ENCODE results near the gene MLNR.
A peak's percentile ranks its signal among the peaks of the same experiment; 100 is the strongest.

The MLNR gene

DNA sequence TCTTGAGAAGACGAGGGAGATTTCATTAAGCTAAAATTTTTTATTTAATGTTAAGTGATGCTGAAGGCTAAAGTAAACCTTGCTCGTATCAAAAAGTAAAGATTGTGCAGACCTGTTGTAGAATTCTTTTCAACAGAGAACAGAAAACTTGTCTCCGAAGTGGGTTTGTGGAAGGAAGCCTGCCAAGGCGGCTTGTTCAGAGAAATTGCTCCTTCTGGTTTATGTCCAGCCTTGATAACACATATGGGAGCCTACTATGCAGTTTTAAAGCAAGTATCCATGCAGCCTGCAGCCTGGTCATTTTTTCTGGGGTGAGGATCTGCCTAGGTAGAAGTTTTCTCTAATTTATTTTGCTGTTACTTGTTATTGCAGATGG lies 1.4 kb downstream of the MLNR start:
- H3K4me3 ChIP-seq (ENCODE audit: low read depth, low read length), result no peak overlapping the region
- DNase-seq (ENCODE audit: low read depth), result no peak

DNA sequence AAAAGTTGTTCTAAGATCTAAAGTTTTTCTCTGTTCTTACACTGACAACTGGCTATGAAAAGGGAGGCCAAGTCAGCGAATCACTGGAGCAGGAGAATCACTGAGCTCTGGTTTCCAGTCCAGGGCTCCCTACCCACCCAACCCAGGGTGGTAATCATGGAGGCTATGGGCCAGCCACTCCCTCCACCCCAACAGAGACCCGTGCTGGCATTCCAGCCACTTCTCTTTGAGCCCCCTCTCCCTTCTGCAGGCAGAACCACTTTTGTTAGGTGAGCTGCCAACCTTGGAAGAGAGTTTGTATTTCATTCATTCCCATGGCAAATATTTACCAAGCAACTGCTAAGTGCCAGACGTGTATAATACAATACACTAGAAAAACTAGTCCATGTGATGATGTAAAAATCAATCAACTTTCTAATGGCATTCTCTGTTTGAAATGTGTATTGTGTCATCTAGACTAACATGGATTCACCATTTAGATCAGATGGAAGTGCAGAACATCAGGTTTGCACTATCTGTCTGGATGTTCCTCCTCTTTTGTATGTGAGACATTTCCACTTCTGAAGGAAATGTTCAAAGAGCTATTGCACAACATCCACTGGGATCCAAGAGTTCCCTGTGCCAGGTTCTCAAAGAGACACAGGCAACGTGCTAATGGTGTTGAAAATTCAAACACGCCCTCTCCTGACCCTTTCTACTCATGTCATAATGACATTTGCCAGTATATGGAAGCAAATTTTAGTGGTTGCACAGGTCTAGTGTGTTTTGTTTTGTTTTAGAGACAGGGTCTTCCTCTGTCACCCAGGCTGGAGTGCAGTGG lies 5.3 kb downstream of the MLNR start:
- no peak for DNase-seq (ENCODE audit: low read depth)
- no peak overlapping the region for H3K4me3 ChIP-seq (ENCODE audit: low read depth, low read length)

DNA sequence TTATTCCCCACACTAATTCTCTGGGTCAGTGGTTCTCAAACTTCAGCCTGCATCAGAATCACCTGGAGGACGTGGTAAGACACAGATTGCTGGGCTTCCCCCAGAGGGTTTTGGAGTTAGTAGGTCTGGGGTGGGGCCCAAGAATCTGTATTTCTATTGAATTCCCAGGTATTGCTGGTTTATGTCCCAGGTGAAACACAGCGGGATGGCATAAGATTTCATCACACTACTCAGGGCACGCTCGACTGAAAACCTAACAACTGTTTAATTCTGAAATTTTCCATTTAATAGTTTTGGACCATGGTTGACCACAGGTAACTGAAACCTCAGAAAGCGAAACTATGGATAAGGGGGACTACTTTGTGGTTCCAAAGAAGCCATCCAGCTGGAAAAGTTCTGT lies 6.5 kb downstream of the MLNR start:
- no peak overlapping the region for H3K4me3 ChIP-seq (ENCODE audit: low read depth, low read length)
- no peak for DNase-seq (ENCODE audit: low read depth)

DNA sequence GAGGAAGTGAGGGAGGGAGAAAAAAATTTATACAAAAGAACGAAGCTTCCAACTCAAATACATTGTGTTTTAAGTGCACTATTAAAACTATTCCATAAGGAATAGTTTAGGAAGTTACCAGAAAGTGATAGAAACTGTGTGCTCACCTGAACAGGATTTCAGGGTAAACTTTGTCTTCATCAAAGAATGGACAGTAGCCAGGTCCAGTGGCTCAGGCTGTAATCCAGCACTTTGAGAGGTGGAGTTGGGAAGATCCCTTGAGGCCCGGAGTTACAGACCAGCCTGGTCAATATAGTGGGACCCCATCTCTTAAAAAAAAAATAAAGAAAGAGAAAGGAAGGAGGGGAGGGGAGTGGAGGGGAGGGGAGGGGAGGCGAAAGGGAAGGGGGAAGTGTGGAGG lies 14.6 kb downstream of the MLNR start:
- no peak overlapping the region for H3K4me3 ChIP-seq (ENCODE audit: low read depth, low read length)
- no peak for DNase-seq (ENCODE audit: low read depth)

DNA sequence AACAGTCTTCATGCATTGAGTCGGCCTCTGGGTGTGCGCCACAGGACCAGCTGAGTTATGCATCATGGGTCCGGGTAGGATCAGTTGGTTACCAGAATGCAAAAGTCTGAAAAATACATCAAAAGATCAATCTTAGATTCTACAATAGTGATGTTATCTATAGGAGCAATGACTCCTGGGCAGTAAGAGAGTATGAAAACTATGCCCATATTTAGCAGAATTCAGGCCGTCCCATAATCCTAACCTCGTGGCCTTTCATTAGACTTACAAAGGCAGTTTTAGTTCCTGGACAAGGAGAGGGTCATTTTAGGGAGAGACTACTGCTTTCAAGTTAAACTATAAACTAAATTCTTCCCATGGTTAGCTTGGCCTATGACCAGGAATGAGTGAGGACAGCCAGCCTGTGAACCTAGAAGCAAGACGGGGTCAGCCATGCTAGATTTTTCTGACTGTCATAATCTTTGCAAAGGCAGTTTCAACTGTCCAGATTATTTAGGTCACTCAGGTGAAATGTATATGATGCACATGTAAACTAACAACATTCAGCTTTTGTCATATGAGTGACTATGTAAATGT lies 15.8 kb downstream of the MLNR start:
- no peak overlapping the region for H3K4me3 ChIP-seq (ENCODE audit: low read depth, low read length)
- DNase-seq (ENCODE audit: low read depth), result no peak

DNA sequence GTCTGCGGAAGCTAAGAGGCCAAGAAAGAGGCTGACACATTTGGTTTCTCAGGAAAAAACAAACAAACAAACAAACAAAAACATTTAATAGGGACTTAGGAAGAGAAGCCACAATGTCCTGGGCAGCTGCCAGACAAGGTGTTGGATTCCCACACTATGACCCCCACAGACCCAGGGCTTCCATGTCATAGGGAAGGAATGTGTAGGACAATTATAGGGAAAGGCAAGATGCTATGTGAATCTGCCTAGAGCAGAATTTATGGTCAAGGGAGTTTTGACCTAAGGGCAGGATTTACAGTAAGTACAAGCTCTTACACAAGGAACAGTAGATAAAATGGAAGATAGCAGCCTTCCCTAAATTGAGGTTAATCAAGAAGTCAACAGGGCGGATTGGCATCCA lies 18.5 kb downstream of the MLNR start:
- DNase-seq (ENCODE audit: low read depth), result no peak
- H3K4me3 ChIP-seq (ENCODE audit: low read depth, low read length), result no peak overlapping the region

DNA sequence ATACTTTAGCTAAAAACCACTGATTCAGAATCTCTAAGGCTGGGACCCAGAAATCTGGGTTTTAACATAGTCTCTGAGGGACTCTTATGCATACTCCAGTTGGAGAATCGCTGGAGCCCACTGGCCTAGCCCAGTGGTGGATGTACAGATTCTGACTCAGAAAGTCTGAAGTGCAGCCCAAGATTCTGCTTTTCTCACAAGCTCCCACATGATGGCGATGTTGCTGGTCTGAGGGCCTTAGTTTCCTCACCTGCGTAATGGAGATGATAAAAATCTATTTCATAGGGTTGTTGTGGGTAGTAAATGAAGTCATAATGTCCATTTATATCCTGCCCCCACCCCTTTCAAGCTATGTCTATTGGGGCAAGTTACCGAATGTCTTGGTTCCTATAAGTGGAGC lies 19.9 kb downstream of the MLNR start:
- no peak for DNase-seq (ENCODE audit: low read depth)
- no peak overlapping the region for H3K4me3 ChIP-seq (ENCODE audit: low read depth, low read length)

DNA sequence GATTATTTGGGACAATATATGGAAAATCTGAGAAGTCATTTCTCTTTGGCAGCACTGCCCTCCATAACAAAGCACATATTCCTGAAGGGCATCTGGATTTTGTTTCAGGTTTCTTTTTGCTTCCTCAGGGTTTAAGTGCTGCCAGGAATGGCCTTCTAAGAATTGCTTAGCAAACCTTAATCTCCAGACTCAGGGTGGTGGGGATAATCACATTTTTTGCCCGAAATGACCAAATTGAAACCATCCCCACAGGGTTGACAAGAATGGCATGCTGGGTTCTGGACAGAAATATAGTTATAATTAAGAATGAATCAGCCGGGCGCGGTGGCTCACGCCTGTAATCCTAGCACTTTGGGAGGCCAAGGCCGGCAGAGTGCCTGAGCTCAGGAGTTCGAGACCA lies 21.2 kb downstream of the MLNR start:
- DNase-seq (ENCODE audit: low read depth), result no peak

DNA sequence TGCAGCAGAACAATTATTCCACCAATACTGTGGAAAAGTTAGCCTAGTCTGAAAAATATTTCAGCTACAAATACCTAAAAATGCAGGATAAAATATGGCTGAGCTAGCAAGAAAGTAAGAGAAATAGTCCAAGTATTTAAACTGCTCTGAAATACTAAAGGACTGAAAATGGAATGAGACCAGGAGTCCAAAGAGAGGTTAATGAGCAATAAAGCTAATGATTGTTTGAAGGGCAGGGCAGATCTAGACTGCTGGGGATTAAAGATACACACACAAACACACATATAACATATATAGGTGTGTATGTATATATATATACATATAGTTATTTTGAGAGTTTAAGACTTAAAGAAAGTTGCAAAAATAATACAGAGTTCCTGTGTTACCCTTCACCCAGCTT lies 25.0 kb downstream of the MLNR start:
- DNase-seq (ENCODE audit: low read depth), result no peak
- no peak overlapping the region for H3K4me3 ChIP-seq (ENCODE audit: low read depth, low read length)

More for the DNA sequence above, 21.2 kb downstream of the MLNR start:
- no peak overlapping the region for H3K4me3 ChIP-seq (ENCODE audit: low read depth, low read length)

DNA sequence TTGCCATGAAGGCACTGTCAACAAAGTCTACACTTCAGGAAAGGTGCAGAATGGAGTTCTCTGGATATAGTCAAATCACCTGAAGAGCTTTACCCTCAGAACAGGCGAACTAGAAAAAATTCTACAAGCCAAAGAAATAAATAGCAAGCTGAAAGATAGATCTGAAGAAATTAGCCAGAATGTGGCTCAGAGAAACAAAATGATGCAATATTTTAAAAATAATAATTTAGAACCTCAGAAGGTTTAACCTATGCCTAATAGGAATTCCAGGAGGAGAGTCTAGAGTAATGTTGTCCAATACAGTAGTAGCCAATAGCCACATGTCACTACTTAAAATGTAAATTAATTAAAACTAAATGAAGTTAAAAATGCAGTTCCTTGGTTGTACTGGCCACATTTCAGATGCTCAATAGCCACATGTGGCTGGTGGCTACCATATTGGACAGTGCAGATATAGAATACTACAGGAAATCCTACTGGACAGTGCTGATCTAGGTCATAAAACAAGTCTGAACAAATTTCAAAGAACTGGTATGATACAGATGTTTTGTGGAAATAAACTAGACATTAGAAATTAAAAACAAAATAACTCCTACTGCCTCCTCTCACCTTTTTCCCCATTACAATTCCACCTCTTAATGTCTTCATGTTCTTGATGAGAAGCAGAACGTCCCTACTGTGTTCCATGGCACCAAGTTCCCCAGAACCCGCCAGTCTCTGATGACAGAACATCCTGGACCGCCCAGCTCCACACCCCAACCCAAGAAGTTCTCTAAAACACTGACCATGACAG lies 26.9 kb downstream of the MLNR start:
- peak overlapping the region; percentile 94 for H3K4me3 ChIP-seq (ENCODE audit: low read depth, low read length)
- no peak for DNase-seq (ENCODE audit: low read depth)

DNA sequence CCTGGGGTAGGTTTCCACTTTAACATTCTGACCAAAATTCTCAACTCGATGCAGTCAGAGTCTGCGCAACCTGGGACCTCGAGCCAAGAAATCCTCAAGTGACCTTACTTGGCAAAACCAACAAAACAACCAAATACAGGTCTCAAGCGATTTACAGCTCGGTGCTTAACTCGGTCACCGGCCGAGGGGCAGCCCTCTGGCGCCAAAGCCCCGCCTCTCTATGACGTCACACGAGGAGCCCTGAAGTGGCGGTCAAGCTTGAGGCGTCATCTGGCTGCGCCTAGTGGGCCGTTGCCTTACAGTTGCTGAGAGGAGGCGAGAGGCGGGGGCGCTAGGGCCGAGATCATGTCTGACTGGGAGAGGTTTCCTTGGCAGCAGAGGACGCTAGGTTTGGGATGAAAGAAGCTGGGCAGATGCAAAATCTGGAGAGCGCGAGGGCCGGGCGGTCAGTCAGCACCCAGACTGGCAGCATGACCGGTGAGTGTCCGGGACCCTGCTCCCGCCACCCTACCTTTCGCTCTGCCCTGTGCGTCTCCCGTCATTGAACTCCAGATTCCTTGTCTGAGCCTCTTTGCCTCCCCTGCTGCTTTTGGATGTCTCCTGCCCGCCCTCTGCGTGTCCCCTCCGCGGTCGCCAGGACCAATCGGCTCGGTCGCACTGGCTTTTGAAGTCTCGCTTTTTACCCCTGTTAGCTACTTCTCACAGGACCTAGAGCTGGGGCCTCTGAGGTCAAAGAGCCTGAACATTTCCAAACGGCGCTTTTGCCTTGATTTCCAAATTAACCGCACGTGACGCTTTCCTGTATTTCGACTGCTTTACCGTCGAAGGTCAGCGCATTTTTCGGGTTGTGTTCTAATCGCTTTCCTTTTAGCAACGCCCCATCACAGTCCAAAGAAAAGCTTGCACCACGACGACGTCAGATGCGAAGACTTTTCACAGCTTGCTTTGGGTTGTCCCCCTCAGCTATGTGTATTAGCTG lies 27.8 kb downstream of the MLNR start, which contains the start of gene CDADC1:
CDADC1 (plus strand) TSS at position 283 of the 979 bp plus-strand sequence; CDS start at position 396, 113 bp downstream.
- H3K4me3 ChIP-seq (ENCODE audit: low read depth, low read length), result peak within 1 kb of the TSS; percentile 94
- peak; percentile 81 for DNase-seq (ENCODE audit: low read depth)

DNA sequence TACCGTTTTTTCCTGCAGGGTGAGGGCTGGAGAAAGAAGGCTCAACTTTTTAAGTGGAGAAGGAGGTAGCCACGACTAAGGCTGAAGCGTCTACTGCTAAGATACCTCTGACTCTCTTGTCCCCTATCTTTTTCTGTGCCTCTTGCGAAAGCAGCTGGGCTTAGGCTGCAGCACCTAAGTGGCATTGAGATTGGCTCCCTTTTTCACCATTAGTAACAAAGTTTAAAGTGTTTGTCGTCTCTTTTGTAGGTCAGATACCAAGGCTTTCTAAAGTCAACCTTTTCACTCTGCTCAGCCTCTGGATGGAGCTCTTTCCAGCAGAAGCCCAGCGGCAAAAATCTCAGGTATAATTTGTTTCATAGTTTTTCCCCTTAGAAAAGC lies 28.5 kb downstream of the MLNR start:
- DNase-seq (ENCODE audit: low read depth), result no peak
- H3K4me3 ChIP-seq (ENCODE audit: low read depth, low read length), result peak overlapping the region; percentile 94

DNA sequence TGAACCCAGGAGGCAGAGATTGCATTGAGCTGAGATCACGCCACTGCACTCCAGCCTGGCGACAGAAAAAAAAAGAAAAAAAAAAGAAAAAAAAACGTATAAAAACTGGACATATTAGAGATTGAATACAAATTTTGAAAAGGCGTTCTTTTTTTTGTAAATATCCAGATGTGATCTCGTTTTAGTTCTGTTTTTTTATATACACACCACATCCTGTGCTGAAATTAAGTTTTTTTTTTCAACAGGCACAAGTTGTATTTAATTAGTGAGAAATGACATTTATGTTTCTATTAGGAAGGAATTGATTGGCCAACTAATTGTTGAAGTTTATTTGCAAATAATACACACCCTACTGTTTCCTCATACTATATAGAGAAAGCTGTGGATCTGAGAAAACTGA lies 31.2 kb downstream of the MLNR start:
- no peak overlapping the region for H3K4me3 ChIP-seq (ENCODE audit: low read depth, low read length)

DNA sequence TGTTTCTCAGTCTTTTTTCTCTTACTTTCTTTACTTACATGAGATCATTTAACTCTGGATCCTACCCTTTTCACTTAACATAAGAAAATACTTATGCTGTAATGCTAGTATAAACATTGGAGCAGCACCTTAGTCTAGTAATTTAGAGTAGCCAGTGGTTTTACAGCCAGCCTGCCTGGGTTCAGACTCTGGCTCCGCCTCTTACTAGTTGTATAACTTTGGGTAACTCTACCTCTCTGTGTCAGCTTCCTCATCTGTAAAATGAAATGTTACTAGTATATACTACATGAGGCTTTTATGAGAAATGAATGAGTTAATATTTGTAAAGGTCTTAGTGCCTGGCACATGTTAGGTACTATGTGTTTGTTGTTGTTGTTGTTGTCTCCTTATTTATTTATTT lies 33.2 kb downstream of the MLNR start:
- H3K4me3 ChIP-seq (ENCODE audit: low read depth, low read length), result no peak overlapping the region
- DNase-seq (ENCODE audit: low read depth), result no peak

More for the DNA sequence above, 31.2 kb downstream of the MLNR start:
- DNase-seq (ENCODE audit: low read depth), result no peak

DNA sequence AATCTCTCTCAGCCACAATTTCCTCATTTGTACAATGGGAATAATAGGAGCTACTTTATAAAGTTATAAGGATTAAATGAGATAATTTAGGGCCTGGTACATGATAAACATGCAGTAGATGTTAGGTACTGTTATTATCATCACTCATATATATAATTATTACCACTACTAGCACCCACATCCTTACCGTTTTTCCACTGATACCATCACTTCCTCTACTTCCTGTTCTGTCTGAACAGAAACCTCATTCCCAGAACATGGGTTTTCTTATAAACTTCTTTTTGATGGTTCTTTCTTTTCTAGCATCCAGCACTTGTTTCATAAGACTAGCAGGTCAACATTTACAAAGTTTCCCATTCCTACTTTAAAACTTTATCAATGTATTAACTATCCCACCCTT lies 33.9 kb downstream of the MLNR start:
- DNase-seq (ENCODE audit: low read depth), result no peak

DNA sequence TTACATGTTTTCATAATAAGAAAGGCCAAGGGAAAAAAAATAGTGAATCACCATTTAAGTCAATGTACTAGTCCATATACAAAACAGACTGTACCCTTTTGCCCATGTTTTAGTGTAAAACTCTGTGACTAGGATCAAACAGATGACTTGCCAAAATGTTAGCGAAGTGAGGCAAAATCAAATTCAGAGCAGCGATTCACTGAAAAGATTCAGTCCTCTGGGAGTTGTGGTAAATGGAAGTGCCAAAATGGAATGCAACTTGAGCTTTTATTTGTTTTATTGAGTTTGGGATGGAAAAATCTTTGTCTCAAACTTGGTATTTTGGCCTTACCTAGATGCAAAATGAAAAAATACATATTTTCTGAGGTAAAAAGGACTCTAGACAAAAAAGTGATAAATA lies 36.7 kb downstream of the MLNR start:
- no peak overlapping the region for H3K4me3 ChIP-seq (ENCODE audit: low read depth, low read length)
- DNase-seq (ENCODE audit: low read depth), result peak; percentile 73

More for the DNA sequence above, 33.9 kb downstream of the MLNR start:
- no peak overlapping the region for H3K4me3 ChIP-seq (ENCODE audit: low read depth, low read length)

DNA sequence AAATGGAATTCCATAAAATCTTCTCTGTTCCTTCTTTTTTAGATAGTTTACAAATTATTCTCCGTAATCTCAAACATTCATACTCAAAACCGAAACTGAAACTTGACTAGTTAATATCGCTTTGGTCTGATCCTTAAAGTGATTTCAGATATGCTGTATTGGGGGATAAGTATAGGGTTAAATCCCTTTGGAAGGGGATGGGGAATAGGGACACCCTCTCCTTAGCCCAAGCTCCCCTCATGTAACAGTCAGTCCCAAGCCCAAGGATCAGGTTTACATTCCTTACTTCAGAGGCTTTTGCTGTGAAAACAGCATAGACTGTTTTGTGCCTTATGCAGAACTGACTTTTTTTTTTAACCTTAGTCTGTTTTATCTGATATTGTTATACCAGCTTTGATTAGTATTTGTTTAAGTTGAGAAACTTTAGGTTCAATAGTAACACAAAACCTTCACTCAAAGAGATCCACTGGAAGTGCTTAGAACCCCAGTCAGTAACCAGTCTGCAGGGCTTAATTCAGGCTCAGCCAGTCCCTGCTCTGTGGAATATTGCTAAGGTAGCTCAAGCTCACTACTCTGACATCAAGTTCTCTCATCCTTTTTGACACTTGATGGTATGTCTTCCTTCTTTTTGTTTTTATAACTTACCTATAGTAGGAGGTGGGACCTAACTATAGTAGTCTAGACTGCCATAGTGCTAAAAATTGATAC lies 38.1 kb downstream of the MLNR start:
- no peak for DNase-seq (ENCODE audit: low read depth)
- H3K4me3 ChIP-seq (ENCODE audit: low read depth, low read length), result no peak overlapping the region

DNA sequence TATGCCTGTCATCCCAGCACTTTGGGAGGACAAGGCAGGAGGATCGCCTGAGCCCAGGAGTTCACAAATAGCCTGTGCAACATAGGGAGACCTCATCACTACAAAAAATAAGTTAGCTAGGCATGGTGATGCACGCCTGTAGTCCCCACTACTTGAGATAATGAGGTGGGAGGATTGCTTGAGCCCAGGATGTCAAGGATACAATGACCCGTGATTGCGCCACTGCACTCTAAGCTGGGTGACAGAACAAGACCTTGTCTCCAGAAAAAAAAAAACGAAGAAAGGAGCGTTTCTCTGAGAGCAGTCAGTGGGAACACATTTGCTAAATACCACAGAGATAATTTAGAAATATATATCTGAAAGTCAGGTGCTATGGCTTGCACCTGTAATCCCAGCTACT lies 39.4 kb downstream of the MLNR start:
- no peak overlapping the region for H3K4me3 ChIP-seq (ENCODE audit: low read depth, low read length)
- no peak for DNase-seq (ENCODE audit: low read depth)

DNA sequence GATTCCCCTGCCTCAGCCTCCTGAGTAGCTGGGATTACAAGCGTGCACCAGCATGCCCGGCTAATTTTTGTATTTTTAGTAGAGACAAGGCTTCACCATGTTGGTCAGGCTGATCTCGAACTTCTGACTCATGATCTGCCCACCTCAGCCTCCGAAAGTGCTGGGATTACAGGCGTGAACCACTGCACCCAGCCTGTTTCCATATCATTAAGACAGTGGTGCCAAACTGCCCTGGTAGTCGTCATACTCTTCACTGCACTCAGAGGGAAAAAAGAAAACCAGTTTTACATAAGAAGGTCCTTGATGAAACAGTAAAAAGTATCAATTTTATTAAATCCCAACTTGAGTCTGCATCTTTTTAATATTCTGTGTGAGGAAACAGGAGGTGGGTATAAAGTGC lies 42.5 kb downstream of the MLNR start:
- DNase-seq (ENCODE audit: low read depth), result no peak
- no peak overlapping the region for H3K4me3 ChIP-seq (ENCODE audit: low read depth, low read length)
